GM10248 (cell line): ENCODE measurements around the gene GPR146.

Experiments used
- CTCF ChIA-PET: fragments of 300-600 bp; sonication (Branson Sonifier 250); formaldehyde crosslinking; extraction: SDS; loops from one replicate; lab custom pipeline; 2021; ENCODE audit warnings: antibody characterized with exemption; lab: Yijun Ruan, JAX
- POLR2A ChIA-PET: fragments of 350-650 bp; sonication (Branson Sonifier 250); formaldehyde crosslinking; extraction: SDS; loops from one replicate; lab custom pipeline; 2020; ENCODE audit warnings: antibody characterized with exemption; lab: Yijun Ruan, JAX
- DNase-seq: peaks from one replicate; pipeline ENCODE4 v3.0.0; 2012; ENCODE audit errors: extremely low spot score
- CTCF ChIP-seq: IDR thresholded peaks from 2 replicates; pipeline ENCODE4 v1.5.1; 2012; ENCODE audit warnings: mild to moderate bottlenecking, low read depth; ENCODE audit errors: extremely low read depth, missing control alignments, control extremely low read depth

Gene GPR146

GRCh38 chr7:1090236-1090635 lies 45.9 kb downstream of the GPR146 start:
- no peak for TF ChIP-seq CTCF
- CTCF ChIA-PET: interaction anchor here (2.0 to 3.0 kb wide), 3 partner anchors 25 to 97 kb away, joined by 7 to 16 read pairs (median 13); no protein-coding TSS in a partner anchor
- POLR2A ChIA-PET: no interaction called here

GRCh38 chr7:1090686-1091643 lies 46.6 kb downstream of the GPR146 start:
- no peak for TF ChIP-seq CTCF
- CTCF ChIA-PET: interaction anchor here (0.9 to 3.0 kb wide), 7 partner anchors 11 to 98 kb away, joined by 3 to 16 read pairs (median 3); no protein-coding TSS in a partner anchor
- DNase-seq: no peak
- POLR2A ChIA-PET: no interaction called here

More at GRCh38 chr7:1090236-1090635, 45.9 kb downstream of the GPR146 start:
- DNase-seq: no peak

GRCh38 chr7:1091644-1092027 lies 47.3 kb downstream of the GPR146 start:
- no peak for TF ChIP-seq CTCF
- POLR2A ChIA-PET: no interaction called here
- CTCF ChIA-PET: interaction anchor here (0.9 to 3.0 kb wide), 7 partner anchors 12 to 98 kb away, joined by 3 to 16 read pairs (median 3); no protein-coding TSS in a partner anchor
- no peak for DNase-seq

GRCh38 chr7:1092161-1092632 lies 47.9 kb downstream of the GPR146 start:
- CTCF ChIA-PET: interaction anchor here (1.3 to 3.0 kb wide), 5 partner anchors 12 to 99 kb away, joined by 3 to 16 read pairs (median 7); no protein-coding TSS in a partner anchor
- POLR2A ChIA-PET: no interaction called here
- DNase-seq: no peak
- TF ChIP-seq CTCF: no peak

GRCh38 chr7:1092806-1093501 lies 48.6 kb downstream of the GPR146 start:
- POLR2A ChIA-PET: no interaction called here
- DNase-seq: no peak
- no peak for TF ChIP-seq CTCF
- CTCF ChIA-PET: interaction anchor here (2.7 to 3.0 kb wide), 2 partner anchors 83 to 100 kb away, joined by 13 to 16 read pairs; no protein-coding TSS in a partner anchor

GRCh38 chr7:1093502-1093843 lies 49.1 kb downstream of the GPR146 start:
- DNase-seq: no peak
- ChIA-PET CTCF (interaction anchor here (0.8 to 3.5 kb wide), 3 partner anchors 7 to 100 kb away, joined by 3 to 28 read pairs (median 5); partner anchors contain the start of gene GPER1), POLR2A (no interaction called here)
- no peak for TF ChIP-seq CTCF
